Loucy (cell line): ENCODE measurements around the gene TMEM250.

Experiments
- H2AFZ ChIP-seq: fragments of 200-600 bp; sonication (generic); 2 replicates; pipeline ENCODE4 v1.6.0; 2016; ENCODE audit warnings: antibody characterized with exemption, mild to moderate bottlenecking, low read length, moderate library complexity
- H3F3A ChIP-seq: fragments of 200-600 bp; 2 replicates; pipeline ENCODE4 v1.6.0; 2016; ENCODE audit warnings: antibody characterized with exemption, low read depth, mild to moderate bottlenecking
- H3K27me3 ChIP-seq: fragments of 200-600 bp; sonication (generic); 2 replicates; pipeline ENCODE4 v1.6.1; 2014; ENCODE audit warnings: low read length, mild to moderate bottlenecking; ENCODE audit not compliant: insufficient read depth, poor library complexity, severe bottlenecking
- H3K36me3 ChIP-seq: fragments of 200-600 bp; sonication (generic); 2 replicates; pipeline ENCODE4 v1.6.1; 2016; ENCODE audit warnings: low read length; ENCODE audit not compliant: insufficient read depth
- H3K4me1 ChIP-seq: fragments of 200-600 bp; sonication (generic); 2 replicates; pipeline ENCODE4 v1.5.1; 2014; ENCODE audit warnings: low read length, mild to moderate bottlenecking; ENCODE audit not compliant: insufficient read depth, poor library complexity, severe bottlenecking
- H3K4me2 ChIP-seq: fragments of 200-600 bp; sonication (generic); 2 replicates; pipeline ENCODE4 v1.6.0; 2014; ENCODE audit warnings: antibody characterized with exemption, low read length, low read depth, mild to moderate bottlenecking; ENCODE audit not compliant: poor library complexity, severe bottlenecking
- H3K4me3 ChIP-seq: fragments of 200-600 bp; sonication (generic); 2 replicates; pipeline ENCODE4 v1.5.1; 2014; ENCODE audit warnings: low read length, mild to moderate bottlenecking, mixed read lengths; ENCODE audit not compliant: poor library complexity, severe bottlenecking
- H3K79me2 ChIP-seq: fragments of 200-600 bp; sonication (generic); 2 replicates; pipeline ENCODE4 v1.6.1; 2014; ENCODE audit warnings: low read length; ENCODE audit not compliant: insufficient read depth
- H3K9ac ChIP-seq: fragments of 200-600 bp; sonication (generic); 2 replicates; pipeline ENCODE4 v1.6.0; 2014; ENCODE audit warnings: mild to moderate bottlenecking, low read depth, low read length, moderate library complexity; ENCODE audit not compliant: poor library complexity, severe bottlenecking
- H3K9me2 ChIP-seq: fragments of 200-600 bp; sonication (generic); replicated peaks from 2 replicates; pipeline ENCODE4 v1.6.1; 2016; ENCODE audit warnings: low read depth, low read length, mixed read lengths
- H3K9me3 ChIP-seq: fragments of 200-600 bp; sonication (generic); 2 replicates; pipeline ENCODE4 v1.6.1; 2014; ENCODE audit warnings: mild to moderate bottlenecking, antibody characterized with exemption, low read length, low read depth; ENCODE audit not compliant: insufficient read depth
- H4K20me1 ChIP-seq: fragments of 200-600 bp; sonication (generic); 2 replicates; pipeline ENCODE4 v1.6.0; 2014; ENCODE audit warnings: antibody characterized with exemption, low read length, mild to moderate bottlenecking; ENCODE audit not compliant: insufficient read depth, poor library complexity, severe bottlenecking
- EZH2phosphoT487 ChIP-seq: fragments of 200-600 bp; IDR thresholded peaks from 2 replicates; pipeline ENCODE4 v1.6.1; 2018; ENCODE audit warnings: antibody characterized with exemption, mild to moderate bottlenecking, moderate library complexity, borderline replicate concordance
- TF ChIP-seq, protein P1 (sequence below): fragments of 200-600 bp; sonication (generic); conservative IDR thresholded peaks from 2 replicates; pipeline ENCODE4 v1.5.1; 2014; ENCODE audit warnings: mild to moderate bottlenecking, antibody characterized with exemption, low read length

Gene TMEM250

DNA sequence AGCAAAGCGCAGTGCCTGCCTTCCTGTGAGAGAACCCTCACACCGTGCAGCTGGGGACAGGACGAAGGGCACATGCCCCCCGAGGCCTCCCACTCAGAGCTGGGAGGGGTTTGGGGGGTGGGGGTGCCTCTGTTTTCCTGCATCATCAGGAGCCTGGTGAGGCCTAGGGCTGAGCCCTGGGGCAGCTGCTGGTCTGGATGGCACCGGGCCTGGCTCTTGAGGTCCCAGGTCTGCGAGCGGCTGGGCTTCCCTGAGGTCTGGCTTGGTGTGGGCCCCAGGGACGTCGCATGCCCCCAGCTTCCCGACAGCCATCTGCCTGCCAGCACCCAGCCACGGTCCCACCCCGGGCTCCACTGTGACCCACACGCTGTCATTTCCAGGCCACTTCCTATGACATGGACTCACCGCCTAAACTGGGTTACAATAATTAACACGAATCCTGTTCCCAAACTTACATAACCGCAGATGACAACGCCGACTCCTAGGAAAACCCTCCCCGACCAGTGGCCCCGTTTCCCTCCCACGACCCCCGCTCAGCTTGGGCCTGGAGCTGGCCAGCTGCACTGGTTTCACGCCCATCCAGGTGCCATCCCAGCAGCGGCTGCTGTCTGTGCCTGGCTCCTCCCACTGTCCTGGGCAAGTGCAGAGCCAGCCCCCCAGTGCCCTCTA lies 32.3 kb downstream of the TMEM250 start:
- no peak overlapping the region for H3K4me2 ChIP-seq
- H3K4me3 ChIP-seq, result no peak overlapping the region
- H3K9me2 ChIP-seq, result no peaks in the 10 kb centered on the region
- no peak for TF ChIP-seq EZH2phosphoT487
- TF ChIP-seq, protein P1, sequence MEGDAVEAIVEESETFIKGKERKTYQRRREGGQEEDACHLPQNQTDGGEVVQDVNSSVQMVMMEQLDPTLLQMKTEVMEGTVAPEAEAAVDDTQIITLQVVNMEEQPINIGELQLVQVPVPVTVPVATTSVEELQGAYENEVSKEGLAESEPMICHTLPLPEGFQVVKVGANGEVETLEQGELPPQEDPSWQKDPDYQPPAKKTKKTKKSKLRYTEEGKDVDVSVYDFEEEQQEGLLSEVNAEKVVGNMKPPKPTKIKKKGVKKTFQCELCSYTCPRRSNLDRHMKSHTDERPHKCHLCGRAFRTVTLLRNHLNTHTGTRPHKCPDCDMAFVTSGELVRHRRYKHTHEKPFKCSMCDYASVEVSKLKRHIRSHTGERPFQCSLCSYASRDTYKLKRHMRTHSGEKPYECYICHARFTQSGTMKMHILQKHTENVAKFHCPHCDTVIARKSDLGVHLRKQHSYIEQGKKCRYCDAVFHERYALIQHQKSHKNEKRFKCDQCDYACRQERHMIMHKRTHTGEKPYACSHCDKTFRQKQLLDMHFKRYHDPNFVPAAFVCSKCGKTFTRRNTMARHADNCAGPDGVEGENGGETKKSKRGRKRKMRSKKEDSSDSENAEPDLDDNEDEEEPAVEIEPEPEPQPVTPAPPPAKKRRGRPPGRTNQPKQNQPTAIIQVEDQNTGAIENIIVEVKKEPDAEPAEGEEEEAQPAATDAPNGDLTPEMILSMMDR, result no peak
- no peak overlapping the region for H3K9ac ChIP-seq
- H3K9me3 ChIP-seq, result no peaks in the 10 kb centered on the region
- H2AFZ ChIP-seq, result no peak overlapping the region
- H3K79me2 ChIP-seq, result no peaks in the 10 kb centered on the region
- H3K4me1 ChIP-seq, result peaks cover 16% of the 10 kb centered on the region
- no peaks in the 10 kb centered on the region for H3F3A ChIP-seq
- no peaks in the 10 kb centered on the region for H3K36me3 ChIP-seq
- H3K27me3 ChIP-seq, result no peaks in the 10 kb centered on the region
- H4K20me1 ChIP-seq, result no peaks in the 10 kb centered on the region

DNA sequence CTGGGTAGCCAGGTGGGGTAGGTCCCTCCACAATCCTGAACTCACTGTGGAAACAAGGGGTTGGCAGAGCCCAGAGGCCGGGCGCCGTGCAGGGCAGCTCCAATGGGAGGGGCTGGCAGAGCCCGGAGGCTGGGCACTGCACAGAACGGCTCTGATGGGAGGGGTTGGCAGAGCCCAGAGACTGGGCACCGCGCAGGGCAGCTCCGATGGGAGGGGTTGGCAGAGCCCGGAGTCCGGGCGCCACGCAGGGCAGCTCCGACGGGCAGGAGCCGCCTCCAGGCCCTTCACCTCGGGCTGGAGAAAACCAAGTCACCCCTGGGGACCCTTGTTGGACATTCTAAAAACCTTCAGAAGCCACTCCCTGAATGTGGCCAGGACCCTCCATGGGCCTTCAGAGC lies 32.9 kb downstream of the TMEM250 start:
- H3K4me3 ChIP-seq, result no peak overlapping the region
- H3K27me3 ChIP-seq, result no peaks in the 10 kb centered on the region
- H2AFZ ChIP-seq, result no peak overlapping the region
- H3F3A ChIP-seq, result no peaks in the 10 kb centered on the region
- TF ChIP-seq EZH2phosphoT487, result no peak
- TF ChIP-seq, protein P1, result no peak
- no peaks in the 10 kb centered on the region for H3K79me2 ChIP-seq
- no peaks in the 10 kb centered on the region for H3K9me2 ChIP-seq
- no peaks in the 10 kb centered on the region for H4K20me1 ChIP-seq
- no peak overlapping the region for H3K9ac ChIP-seq
- H3K4me1 ChIP-seq, result peaks cover 16% of the 10 kb centered on the region
- no peaks in the 10 kb centered on the region for H3K36me3 ChIP-seq
- H3K9me3 ChIP-seq, result no peaks in the 10 kb centered on the region
- H3K4me2 ChIP-seq, result no peak overlapping the region

DNA sequence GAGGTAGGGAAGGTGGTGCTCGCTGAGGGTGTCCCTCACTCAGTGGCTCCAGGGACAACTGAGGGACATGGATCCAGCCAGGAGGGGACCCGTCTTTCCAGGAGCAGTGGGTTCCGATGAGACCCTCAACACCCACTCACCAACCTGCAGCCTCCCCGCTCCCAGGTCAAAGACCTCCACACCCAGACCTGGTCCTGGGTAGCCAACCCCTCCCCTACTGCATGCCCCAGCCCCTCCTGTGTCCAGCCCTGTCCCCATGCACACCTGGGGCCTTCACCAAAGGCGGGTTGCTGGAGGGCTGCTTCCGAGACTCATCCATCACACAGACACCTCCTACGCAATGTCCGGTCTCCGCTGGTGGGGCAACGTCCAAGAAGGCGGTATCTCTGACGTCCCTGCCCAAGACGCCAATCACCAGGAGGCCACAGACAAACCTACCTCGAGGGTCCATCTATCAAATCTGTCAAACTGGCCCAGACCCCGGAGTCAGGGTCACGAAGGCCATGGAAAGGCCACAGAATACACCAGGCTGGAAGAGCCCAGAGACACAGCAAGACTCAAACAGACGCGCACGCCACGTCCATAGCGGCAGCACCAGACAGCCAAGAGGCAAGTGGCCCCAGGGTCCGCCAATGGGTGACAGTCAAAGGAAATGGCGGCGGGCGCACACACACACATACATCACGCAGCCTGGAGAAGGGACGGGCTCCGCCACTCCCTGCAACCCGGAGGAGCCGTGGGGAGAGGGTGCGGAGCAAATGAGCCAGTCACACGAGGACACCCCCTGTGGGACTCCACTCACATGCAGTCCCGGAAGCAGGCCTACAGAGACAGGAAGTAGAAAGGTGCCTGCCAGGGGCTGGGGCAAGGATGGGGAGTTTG lies 34.4 kb downstream of the TMEM250 start:
- H3K79me2 ChIP-seq, result no peaks in the 10 kb centered on the region
- no peak overlapping the region for H3K4me3 ChIP-seq
- no peak overlapping the region for H2AFZ ChIP-seq

More for the DNA sequence above, 34.4 kb downstream of the TMEM250 start:
- H3K9me2 ChIP-seq, result no peaks in the 10 kb centered on the region
- H3K9me3 ChIP-seq, result no peaks in the 10 kb centered on the region
- H3F3A ChIP-seq, result no peaks in the 10 kb centered on the region
- H4K20me1 ChIP-seq, result no peaks in the 10 kb centered on the region
- TF ChIP-seq EZH2phosphoT487, result no peak
- TF ChIP-seq, protein P1, result no peak
- H3K4me1 ChIP-seq, result peaks cover 19% of the 10 kb centered on the region
- H3K4me2 ChIP-seq, result no peak overlapping the region
- H3K9ac ChIP-seq, result no peak overlapping the region
- H3K36me3 ChIP-seq, result no peaks in the 10 kb centered on the region
- no peaks in the 10 kb centered on the region for H3K27me3 ChIP-seq
